Fibroblast of mammary gland (primary cell): ENCODE data around the gene IFITM1.

Source experiments
- DNase-seq: peaks from one replicate; pipeline ENCODE4 v3.0.0-alpha.2; 2010; ENCODE audit warnings: low read depth
- H3K4me3 ChIP-seq: 2 replicates; pipeline ENCODE4 v1.5.1; 2011; ENCODE audit warnings: low read depth, mild to moderate bottlenecking, low read length, moderate library complexity; ENCODE audit not compliant: control insufficient read depth
- CTCF ChIP-seq: conservative IDR thresholded peaks from 2 replicates; pipeline ENCODE4 v1.5.1; 2011; ENCODE audit warnings: low read depth, low read length, inconsistent platforms; ENCODE audit not compliant: control insufficient read depth, insufficient read depth

The IFITM1 gene

GRCh38 chr11:293271-293851 lies 20.5 kb upstream of the IFITM1 start:
- no peak overlapping the region for H3K4me3 ChIP-seq
- TF ChIP-seq CTCF: no peak
- no peak for DNase-seq

DNA sequence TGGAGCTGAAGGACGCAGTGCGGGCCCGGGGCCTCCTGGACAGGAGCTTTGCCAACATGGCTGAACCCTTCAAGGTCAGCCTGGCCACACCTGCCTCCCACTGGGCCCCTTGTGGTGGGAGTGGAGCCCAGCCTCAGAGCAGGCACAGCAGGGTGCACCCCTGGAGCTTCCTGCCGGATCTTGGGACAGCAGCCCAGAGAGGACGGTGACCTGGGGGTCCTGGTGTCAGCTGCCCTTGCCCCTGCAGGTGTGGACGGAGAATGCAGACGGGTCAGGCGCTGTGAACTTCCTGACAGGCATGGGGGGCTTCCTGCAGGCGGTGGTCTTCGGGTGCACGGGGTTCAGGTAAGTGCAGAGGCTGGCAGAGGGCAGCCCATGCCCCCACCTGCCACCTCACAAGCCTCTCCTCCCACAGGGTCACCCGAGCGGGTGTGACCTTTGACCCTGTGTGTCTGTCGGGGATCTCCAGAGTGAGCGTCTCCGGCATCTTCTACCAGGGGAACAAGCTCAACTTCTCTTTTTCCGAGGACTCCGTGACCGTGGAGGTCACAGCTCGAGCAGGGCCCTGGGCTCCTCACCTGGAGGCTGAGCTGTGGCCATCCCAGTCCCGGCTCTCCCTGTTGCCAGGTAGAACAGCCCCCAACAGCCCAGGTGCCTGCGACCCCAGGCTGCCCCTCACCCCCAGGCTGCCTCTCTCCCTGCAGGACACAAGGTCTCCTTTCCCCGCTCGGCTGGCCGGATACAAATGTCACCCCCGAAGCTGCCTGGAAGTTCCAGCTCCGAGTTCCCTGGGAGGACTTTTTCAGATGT lies 19.8 kb upstream of the IFITM1 start:
- DNase-seq: no peak
- no peak overlapping the region for H3K4me3 ChIP-seq
- TF ChIP-seq CTCF: no peak

DNA sequence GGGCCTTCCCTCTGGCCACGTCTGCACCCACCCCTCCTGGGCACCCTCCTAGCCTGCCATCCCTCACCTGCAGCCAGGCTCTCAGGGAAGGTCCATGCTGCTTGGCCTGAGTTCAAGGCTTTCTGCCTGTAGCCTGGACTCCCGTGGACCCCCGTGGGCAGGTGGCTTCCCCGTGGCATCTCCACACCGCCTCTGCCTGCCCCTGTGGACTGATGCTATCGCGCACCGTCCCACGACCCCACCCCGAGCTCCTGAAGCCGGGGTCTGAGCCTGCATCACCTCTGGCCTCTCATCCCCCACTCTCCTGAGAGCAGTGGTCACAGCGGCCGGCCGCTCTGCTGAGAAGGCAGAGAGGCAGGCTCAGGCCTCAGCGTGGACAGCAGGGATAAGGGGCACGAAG lies 19.1 kb upstream of the IFITM1 start:
- no peak overlapping the region for H3K4me3 ChIP-seq
- TF ChIP-seq CTCF: no peak
- no peak for DNase-seq

DNA sequence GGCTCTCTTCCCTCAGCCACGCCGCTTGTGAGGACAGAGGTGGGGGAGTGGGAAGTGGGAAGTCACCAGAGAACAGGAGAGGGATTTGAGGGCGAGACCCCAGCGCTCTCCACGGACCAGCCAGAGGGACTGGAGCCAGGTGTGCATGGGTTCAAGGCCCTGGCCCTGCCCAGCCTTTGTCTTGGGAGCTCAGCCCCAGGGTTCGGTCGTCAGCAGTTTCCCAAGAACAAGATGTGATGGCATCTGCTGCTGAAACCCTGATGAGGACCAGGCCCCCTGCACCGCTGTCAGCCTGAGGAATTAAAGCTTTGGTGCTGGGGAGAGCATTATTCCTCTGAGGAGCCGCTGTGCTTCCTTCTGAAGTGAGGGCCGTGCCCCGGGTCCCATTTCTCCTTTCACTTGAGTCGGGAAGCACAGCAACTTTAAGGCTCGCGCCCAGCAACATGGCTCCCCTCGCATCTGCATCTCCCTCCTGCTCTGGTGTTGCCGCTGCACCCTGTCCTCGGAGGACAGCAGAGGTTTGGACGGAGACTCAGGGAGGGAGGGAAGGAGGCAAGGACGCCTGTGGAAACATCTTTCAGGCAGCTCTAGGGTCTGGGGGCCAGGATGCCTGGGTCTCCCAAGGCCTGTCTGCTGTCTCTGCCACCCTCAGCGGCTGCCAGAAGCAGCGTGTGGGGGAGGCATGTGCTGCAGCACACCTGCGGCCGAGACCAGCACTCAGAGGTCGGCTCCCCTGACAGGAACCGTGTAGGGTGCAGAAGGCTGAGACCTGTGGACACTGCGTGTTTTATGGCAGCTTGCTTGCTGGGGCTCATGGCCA lies 18.3 kb upstream of the IFITM1 start:
- DNase-seq: no peak
- no peak overlapping the region for H3K4me3 ChIP-seq

GRCh38 chr11:296171-297050 lies 17.4 kb upstream of the IFITM1 start:
- TF ChIP-seq CTCF: no peak
- no peak for DNase-seq
- no peak overlapping the region for H3K4me3 ChIP-seq

More for the DNA sequence above, 18.3 kb upstream of the IFITM1 start:
- no peak for TF ChIP-seq CTCF

DNA sequence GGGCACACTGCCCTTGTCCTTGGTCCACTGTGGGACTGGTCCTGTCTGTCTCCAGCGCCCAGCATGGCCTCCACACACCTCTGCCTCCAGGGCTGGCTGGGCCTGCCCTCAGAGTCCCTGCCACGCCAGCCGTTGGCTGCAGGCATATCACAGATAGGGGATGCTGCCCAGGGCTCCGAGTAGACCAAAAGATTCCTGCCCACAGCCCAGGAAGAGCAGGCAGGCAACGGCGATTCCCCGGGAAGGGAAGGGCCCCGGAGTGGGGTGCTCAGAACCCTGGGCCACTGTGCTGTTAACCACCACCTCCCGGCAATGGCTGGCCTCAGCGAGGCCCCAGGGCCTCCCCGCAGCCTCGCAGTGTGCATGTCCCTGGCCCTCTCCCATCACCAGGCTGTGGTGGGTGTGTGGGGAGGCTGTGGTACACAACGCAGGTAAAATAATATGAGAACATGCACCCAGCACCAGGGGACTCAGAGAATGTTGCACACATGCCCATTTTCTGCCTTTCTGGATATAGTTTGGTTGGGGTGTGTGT lies 16.7 kb upstream of the IFITM1 start:
- no peak overlapping the region for H3K4me3 ChIP-seq
- DNase-seq: no peak
- TF ChIP-seq CTCF: no peak
